ENCODE results near the gene PRR19. TPM values are rescaled to one million over a fixed set of nuclear protein-coding genes. Genes with fewer than 3 reads are reported as not detected.

Gene PRR19
- total RNA-seq, 1 experiment from 2014 or later, result 0.93 TPM

DNA sequence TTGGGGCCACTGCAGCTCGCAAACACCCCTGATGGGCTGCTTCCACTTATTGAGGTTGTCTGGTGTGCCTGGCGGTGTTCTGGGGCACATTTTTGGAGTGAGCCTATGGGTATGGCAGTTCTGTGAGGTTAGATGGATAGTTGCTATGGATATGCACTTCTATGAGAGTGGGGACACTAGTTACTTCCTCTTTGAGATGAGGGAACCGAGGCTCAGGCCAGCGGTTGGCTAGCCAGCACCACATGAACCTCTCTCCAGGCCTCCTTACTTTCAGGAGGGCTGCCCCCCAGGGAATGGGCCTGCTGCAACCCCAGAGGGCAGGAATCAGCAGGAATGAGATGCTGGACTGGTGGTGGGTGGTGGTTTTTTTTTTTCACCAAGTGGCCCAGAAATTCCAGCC lies 13.5 kb upstream of the PRR19 start:
- Histone ChIP-seq H3K27me3 (ENCODE audit: insufficient read depth, low read length) (no peaks in the 10 kb centered on the region), H3K9me3 (ENCODE audit: control insufficient read depth in 1 of 2, insufficient read depth in 1 of 2, low read depth in 1 of 2, low read length in 2 of 2) (no peaks in the 10 kb centered on the region), H3K36me3 (ENCODE audit: control insufficient read depth in 1 of 2, insufficient read depth in 2 of 2, low read length in 2 of 2) (peaks cover 12 to 21% of the 10 kb centered on the region in 2 experiments), H4K20me1 (ENCODE audit: insufficient read depth) (no peaks in the 10 kb centered on the region), H3K9ac (ENCODE audit: low read length) (no peak overlapping the region), H3K27ac (ENCODE audit: low read depth, low read length) (no peak overlapping the region), H3K9me2 (ENCODE audit: insufficient read depth) (no peaks in the 10 kb centered on the region), H3K4me1 (ENCODE audit: control insufficient read depth in 1 of 2, insufficient read depth in 2 of 2, low read length in 2 of 2) (peaks cover 12 to 40% of the 10 kb centered on the region in 2 experiments), H3K4me2 (ENCODE audit: low read length) (no peak overlapping the region), H3K4me3 (replicated peaks in 1 of 2; ENCODE audit: low read depth in 1 of 2, low read length in 2 of 2) (no peak overlapping the region), H2AFZ (ENCODE audit: low read depth, low read length, poor library complexity, severe bottlenecking) (no peak overlapping the region), H3K79me2 (ENCODE audit: insufficient read depth, low read length) (peaks cover 18% of the 10 kb centered on the region; the same call in 1 of the 2 replicates)
- POLR2A ChIA-PET, result interaction anchor here (0.6 kb wide), 1 partner anchor 30 kb away, joined by 6 read pairs; no protein-coding TSS in a partner anchor
- RAD21 ChIA-PET (ENCODE audit: low non-redundant PET in 1 of 2, low total read pairs in 2 of 2, uncharacterized antibody in 2 of 2, unreplicated experiment in 2 of 2), result interaction anchor here in 1 of 2 experiments (1.4 kb wide), 1 partner anchor 42 kb away, joined by 3 read pairs; no protein-coding TSS in a partner anchor
- CTCF ChIA-PET, result interaction anchor here (4.2 kb wide), 1 partner anchor 43 kb away, joined by 17 read pairs; no protein-coding TSS in a partner anchor
- TF ChIP-seq FOSL1 (IDR thresholded peaks at IDR 0.05; ENCODE audit: low read depth), result no peak
- TF ChIP-seq, protein P1, sequence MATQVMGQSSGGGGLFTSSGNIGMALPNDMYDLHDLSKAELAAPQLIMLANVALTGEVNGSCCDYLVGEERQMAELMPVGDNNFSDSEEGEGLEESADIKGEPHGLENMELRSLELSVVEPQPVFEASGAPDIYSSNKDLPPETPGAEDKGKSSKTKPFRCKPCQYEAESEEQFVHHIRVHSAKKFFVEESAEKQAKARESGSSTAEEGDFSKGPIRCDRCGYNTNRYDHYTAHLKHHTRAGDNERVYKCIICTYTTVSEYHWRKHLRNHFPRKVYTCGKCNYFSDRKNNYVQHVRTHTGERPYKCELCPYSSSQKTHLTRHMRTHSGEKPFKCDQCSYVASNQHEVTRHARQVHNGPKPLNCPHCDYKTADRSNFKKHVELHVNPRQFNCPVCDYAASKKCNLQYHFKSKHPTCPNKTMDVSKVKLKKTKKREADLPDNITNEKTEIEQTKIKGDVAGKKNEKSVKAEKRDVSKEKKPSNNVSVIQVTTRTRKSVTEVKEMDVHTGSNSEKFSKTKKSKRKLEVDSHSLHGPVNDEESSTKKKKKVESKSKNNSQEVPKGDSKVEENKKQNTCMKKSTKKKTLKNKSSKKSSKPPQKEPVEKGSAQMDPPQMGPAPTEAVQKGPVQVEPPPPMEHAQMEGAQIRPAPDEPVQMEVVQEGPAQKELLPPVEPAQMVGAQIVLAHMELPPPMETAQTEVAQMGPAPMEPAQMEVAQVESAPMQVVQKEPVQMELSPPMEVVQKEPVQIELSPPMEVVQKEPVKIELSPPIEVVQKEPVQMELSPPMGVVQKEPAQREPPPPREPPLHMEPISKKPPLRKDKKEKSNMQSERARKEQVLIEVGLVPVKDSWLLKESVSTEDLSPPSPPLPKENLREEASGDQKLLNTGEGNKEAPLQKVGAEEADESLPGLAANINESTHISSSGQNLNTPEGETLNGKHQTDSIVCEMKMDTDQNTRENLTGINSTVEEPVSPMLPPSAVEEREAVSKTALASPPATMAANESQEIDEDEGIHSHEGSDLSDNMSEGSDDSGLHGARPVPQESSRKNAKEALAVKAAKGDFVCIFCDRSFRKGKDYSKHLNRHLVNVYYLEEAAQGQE (IDR thresholded peaks at IDR 0.05; ENCODE audit: low read depth), result no peak
- TF ChIP-seq, protein P2, sequence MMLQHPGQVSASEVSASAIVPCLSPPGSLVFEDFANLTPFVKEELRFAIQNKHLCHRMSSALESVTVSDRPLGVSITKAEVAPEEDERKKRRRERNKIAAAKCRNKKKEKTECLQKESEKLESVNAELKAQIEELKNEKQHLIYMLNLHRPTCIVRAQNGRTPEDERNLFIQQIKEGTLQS (IDR thresholded peaks at IDR 0.05), result no peak
- no peak for TF ChIP-seq CBX3 (IDR thresholded peaks at IDR 0.05; ENCODE audit: low read depth)
- TF ChIP-seq, protein P3, sequence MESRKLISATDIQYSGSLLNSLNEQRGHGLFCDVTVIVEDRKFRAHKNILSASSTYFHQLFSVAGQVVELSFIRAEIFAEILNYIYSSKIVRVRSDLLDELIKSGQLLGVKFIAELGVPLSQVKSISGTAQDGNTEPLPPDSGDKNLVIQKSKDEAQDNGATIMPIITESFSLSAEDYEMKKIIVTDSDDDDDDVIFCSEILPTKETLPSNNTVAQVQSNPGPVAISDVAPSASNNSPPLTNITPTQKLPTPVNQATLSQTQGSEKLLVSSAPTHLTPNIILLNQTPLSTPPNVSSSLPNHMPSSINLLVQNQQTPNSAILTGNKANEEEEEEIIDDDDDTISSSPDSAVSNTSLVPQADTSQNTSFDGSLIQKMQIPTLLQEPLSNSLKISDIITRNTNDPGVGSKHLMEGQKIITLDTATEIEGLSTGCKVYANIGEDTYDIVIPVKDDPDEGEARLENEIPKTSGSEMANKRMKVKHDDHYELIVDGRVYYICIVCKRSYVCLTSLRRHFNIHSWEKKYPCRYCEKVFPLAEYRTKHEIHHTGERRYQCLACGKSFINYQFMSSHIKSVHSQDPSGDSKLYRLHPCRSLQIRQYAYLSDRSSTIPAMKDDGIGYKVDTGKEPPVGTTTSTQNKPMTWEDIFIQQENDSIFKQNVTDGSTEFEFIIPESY (IDR thresholded peaks at IDR 0.05; ENCODE audit: extremely low read depth, insufficient replicate concordance, low read length), result no peak
- no peak for TF ChIP-seq ELF1 (IDR thresholded peaks at IDR 0.05; ENCODE audit: borderline replicate concordance, low read depth)
- TF ChIP-seq POLR2A (IDR thresholded peaks at IDR 0.05; ENCODE audit: borderline replicate concordance, extremely low read depth, insufficient read depth, insufficient read length), result no peak
- no peak for TF ChIP-seq ZFX (IDR thresholded peaks at IDR 0.05)
- no peak for TF ChIP-seq CTCF (IDR thresholded peaks at IDR 0.05 in 2 of 3, conservative IDR thresholded peaks at IDR 0.05 in 1 of 3; ENCODE audit: borderline replicate concordance in 1 of 3, insufficient read depth in 1 of 3, low read depth in 2 of 3, low read length in 2 of 3)
- no peak for TF ChIP-seq MAX (IDR thresholded peaks at IDR 0.05)
- TF ChIP-seq POLR2AphosphoS5 (IDR thresholded peaks at IDR 0.05; ENCODE audit: low read depth, low read length), result no peak
- no peak for TF ChIP-seq SRF (IDR thresholded peaks at IDR 0.05; ENCODE audit: low read depth)
- TF ChIP-seq EGR1 (IDR thresholded peaks at IDR 0.05; ENCODE audit: low read depth), result no peak
- no peak for TF ChIP-seq JUND (IDR thresholded peaks at IDR 0.05)
- no peak for TF ChIP-seq TCF7L2 (IDR thresholded peaks at IDR 0.05; ENCODE audit: borderline replicate concordance, extremely low read depth, insufficient read depth, insufficient read length)
- no peak for TF ChIP-seq SIN3A (IDR thresholded peaks at IDR 0.05; ENCODE audit: low read depth)
- TF ChIP-seq ZNF274 (IDR thresholded peaks at IDR 0.05; ENCODE audit: low read depth, low read length), result no peak
- no peak for TF ChIP-seq YY1 (IDR thresholded peaks at IDR 0.05; ENCODE audit: extremely low read depth, insufficient replicate concordance, low read depth, low read length)
- no peak for TF ChIP-seq CEBPB (IDR thresholded peaks at IDR 0.05; ENCODE audit: low read depth)
- no peak for TF ChIP-seq EZH2 (IDR thresholded peaks at IDR 0.05)
- intact Hi-C loops (cut with micrococcal nuclease), result no loop called here
- no peak for DNase-seq (ENCODE audit: low read depth, low spot score)
- no TSS peak for BruUV-seq (replicated peaks)
- no peak for ATAC-seq

Data from HCT116 (cell line).